Measurements from ENCODE around the gene TLR7.

GRCh38 chrX:12844319-12844718 is 22.6 kb upstream of the TLR7 start:
- TF ChIP-seq MAZ (IDR thresholded peaks at IDR 0.05; ENCODE audit: borderline replicate concordance, low read depth, low read length) (no peak), CEBPB (IDR thresholded peaks at IDR 0.05; ENCODE audit: low read depth, low read length) (no peak), CTCF (conservative IDR thresholded peaks at IDR 0.05; ENCODE audit: low read depth, low read length) (no peak), POLR2A (IDR thresholded peaks at IDR 0.05; ENCODE audit: low read depth, low read length) (no peak), FOS (IDR thresholded peaks at IDR 0.05; ENCODE audit: low read depth, low read length) (no peak), RFX5 (IDR thresholded peaks at IDR 0.05; ENCODE audit: low read depth, low read length) (no peak), BHLHE40 (IDR thresholded peaks at IDR 0.05; ENCODE audit: low read depth, low read length) (no peak), NFE2L2 (IDR thresholded peaks at IDR 0.05; ENCODE audit: low read depth, low read length) (no peak), MAFK (IDR thresholded peaks at IDR 0.05; ENCODE audit: low read depth, low read length) (no peak)
